T-cell (primary cell): ENCODE measurements around the gene CEP112. TPM values are rescaled to one million over a fixed set of nuclear protein-coding genes. Genes with fewer than 3 reads are reported as not detected.

Experiments
- ATAC-seq, 4 experiments: fragments of 200-7000 bp in 3 of 4; fragments of 150-1000 bp in 1 of 4; cut with Tn5 transposase; replicated peaks in 1 of 4; 1 replicate in 3 of 4; 2 replicates in 1 of 4; pipeline ENCODE4 v1.10.0; 2021; ENCODE audit warnings: moderate library complexity in 3 of 4, mild to moderate bottlenecking in 2 of 4, moderate number of reproducible peaks in 1 of 4
- CTCF ChIA-PET, 2 donors: fragments of 300-600 bp; sonication (Branson Sonifier 250); formaldehyde crosslinking; loops; one replicate each; lab custom pipeline; 2022; ENCODE audit warnings: antibody characterized with exemption in 2 of 2; lab: Charles Lee
- POLR2A ChIA-PET, 2 donors: fragments of 300-600 bp; sonication (Branson Sonifier 250); formaldehyde crosslinking; loops; one replicate each; lab custom pipeline; 2022; ENCODE audit warnings: antibody characterized with exemption in 2 of 2; lab: Charles Lee
- DNase-seq, 35 experiments: peaks; one replicate each; pipeline versions ENCODE4 v3.0.0 to v3.0.0-alpha.2; 2013 to 2023
- H3K27ac ChIP-seq: one replicate; pipeline ENCODE4 v1.5.1; 2013; ENCODE audit warnings: low read length
- H3K27me3 ChIP-seq, 2 experiments: replicated peaks in 1 of 2; 1 replicate in 1 of 2; 2 replicates in 1 of 2; pipeline versions ENCODE4 v1.6.1 to v1.7.0; 2013; ENCODE audit warnings: low read length in 1 of 2, mixed read lengths in 1 of 2; ENCODE audit not compliant: control insufficient read depth in 2 of 2, insufficient read depth in 2 of 2; ENCODE audit errors: extremely low read depth in 1 of 2
- H3K36me3 ChIP-seq, 2 donors: 1 replicate in 1 of 2; 2 replicates in 1 of 2; pipeline versions ENCODE4 v1.6.1 to v1.7.0; 2013; ENCODE audit warnings: low read length in 1 of 2; ENCODE audit not compliant: control insufficient read depth in 2 of 2, insufficient read depth in 1 of 2; ENCODE audit errors: extremely low read depth in 1 of 2
- H3K4me1 ChIP-seq, 2 experiments: 1 replicate in 1 of 2; 2 replicates in 1 of 2; pipeline versions ENCODE4 v1.6.1 to v1.7.0; 2013; ENCODE audit warnings: low read length in 2 of 2, mixed read lengths in 1 of 2; ENCODE audit not compliant: insufficient read depth in 2 of 2, control insufficient read depth in 1 of 2; ENCODE audit errors: extremely low read depth in 1 of 2
- H3K4me3 ChIP-seq, 2 donors: 1 replicate in 1 of 2; 2 replicates in 1 of 2; pipeline versions ENCODE4 v1.5.1 to v1.7.0; 2013; ENCODE audit warnings: mild to moderate bottlenecking in 2 of 2, low read length in 1 of 2, moderate library complexity in 1 of 2; ENCODE audit not compliant: control insufficient read depth in 1 of 2; ENCODE audit errors: extremely low read depth in 1 of 2
- H3K9me3 ChIP-seq: 2 replicates; pipeline ENCODE4 v1.7.0; 2013
- H3K27ac Mint-ChIP-seq, 2 donors: one replicate each; pipeline ENCODE4 v1.8.0; 2020 to 2021; ENCODE audit warnings: mild to moderate bottlenecking in 2 of 2, mixed read lengths in 2 of 2
- H3K27me3 Mint-ChIP-seq, 2 donors: one replicate each; pipeline ENCODE4 v1.8.0; 2021 to 2022; ENCODE audit warnings: mixed read lengths in 2 of 2
- H3K36me3 Mint-ChIP-seq: one replicate; pipeline ENCODE4 v1.8.0; 2021; ENCODE audit warnings: mixed read lengths
- H3K4me1 Mint-ChIP-seq, 3 donors: one replicate each; pipeline ENCODE4 v1.8.0; 2020 to 2022; ENCODE audit warnings: mixed read lengths in 3 of 3, mild to moderate bottlenecking in 1 of 3
- H3K4me3 Mint-ChIP-seq, 3 donors: one replicate each; pipeline ENCODE4 v1.8.0; 2020 to 2022; ENCODE audit warnings: mild to moderate bottlenecking in 3 of 3, mixed read lengths in 3 of 3, moderate library complexity in 3 of 3
- H3K9me3 Mint-ChIP-seq, 3 donors: one replicate each; pipeline ENCODE4 v1.8.0; 2020 to 2022; ENCODE audit warnings: mixed read lengths in 3 of 3
- WGBS: methylation state at CpG from one replicate; pipeline ENCODE4 v1.1.5; 2013; ENCODE audit warnings: missing lambda C conversion rate; ENCODE audit not compliant: insufficient coverage; 5-methylcytosine and 5-hydroxymethylcytosine counted together
- total RNA-seq, 35 experiments: library from RNA in 6 of 35; stranded (reverse) in 6 of 35; fragments of 120-200 nt in 1 of 35; gene quantifications; one replicate each; pipeline versions ENCODE4 v1.2.1 to v1.2.4 and lab custom pipeline; 2013 to 2026

The CEP112 gene
- total RNA-seq, 5 donors from 2014 or later (not counting 1 experiment from before 2014, with no cell fraction given) = 2.4 to 4.9 (median 4.5) TPM

DNA sequence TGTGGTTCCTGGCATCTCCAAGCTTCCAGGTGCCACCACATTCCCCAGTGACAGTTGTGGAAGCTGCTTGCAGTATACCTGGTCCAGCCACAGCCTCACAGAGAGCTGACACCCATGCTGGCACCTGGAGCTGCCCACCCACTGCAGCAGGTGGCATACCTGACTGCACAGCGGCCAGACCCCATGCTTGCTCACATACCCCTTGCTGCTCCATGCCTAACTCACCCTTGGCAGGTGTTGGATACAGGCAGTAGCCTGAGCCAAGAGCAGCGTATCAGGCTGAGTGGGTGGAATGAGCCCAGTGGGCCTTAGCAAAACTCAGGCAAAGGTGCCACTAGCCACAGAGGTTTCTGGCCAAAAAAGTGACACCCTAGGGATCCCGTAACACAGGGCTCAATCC, 232.3 kb downstream of the CEP112 start:
- Histone ChIP-seq H3K4me3 (no peak overlapping the region), H3K27me3 (no peaks in the 10 kb centered on the region), H3K27ac (no peak overlapping the region), H3K9me3 (no peaks in the 10 kb centered on the region), H3K4me1 (no peaks in the 10 kb centered on the region), H3K36me3 (no peaks in the 10 kb centered on the region)
- Mint-ChIP-seq H3K36me3 (no peaks in the 10 kb centered on the region), H3K4me3 (no peak overlapping the region), H3K27me3 (peaks cover 0 to 3% of the 10 kb centered on the region in 2 donors), H3K27ac (no peak overlapping the region), H3K9me3 (peaks cover 6 to 18% (median 13%) of the 10 kb centered on the region in 3 donors), H3K4me1 (no peaks in the 10 kb centered on the region)
- WGBS = 88% methylated on average over 2 of the region's 3 CpGs
- DNase-seq (no peak), ATAC-seq (no peak)
- ChIA-PET POLR2A (interaction anchor here in 1 of 2 donors (0.6 kb wide), 1 partner anchor 91 kb away, joined by 3 read pairs; no protein-coding TSS in a partner anchor), CTCF (no interaction called here)

DNA sequence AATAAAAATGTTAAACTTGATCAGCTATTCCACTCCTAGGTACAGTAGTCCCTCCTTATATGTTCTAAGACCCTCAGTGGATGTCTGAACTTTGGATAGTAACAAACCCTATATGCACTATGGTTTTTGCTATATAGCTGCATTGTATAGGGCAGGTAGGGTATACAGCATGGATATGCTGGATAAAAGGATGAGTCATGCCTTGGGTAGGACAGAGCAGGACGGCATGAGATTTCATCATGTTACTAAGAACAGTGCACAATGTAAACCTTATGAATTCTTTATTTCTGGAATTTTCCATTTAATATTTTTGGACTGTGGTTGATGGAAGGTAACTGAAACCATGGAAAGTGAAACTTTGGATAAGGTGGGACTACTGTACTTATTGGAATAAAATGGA, 235.1 kb downstream of the CEP112 start:
- Histone ChIP-seq H3K4me3 (no peak overlapping the region), H3K9me3 (no peaks in the 10 kb centered on the region), H3K27me3 (peaks cover 0 to 5% of the 10 kb centered on the region in 2 experiments), H3K27ac (no peak overlapping the region), H3K36me3 (no peaks in the 10 kb centered on the region), H3K4me1 (no peaks in the 10 kb centered on the region)
- Mint-ChIP-seq H3K36me3 (peaks cover 12% of the 10 kb centered on the region), H3K4me1 (no peaks in the 10 kb centered on the region), H3K27me3 (no peaks in the 10 kb centered on the region), H3K27ac (no peak overlapping the region), H3K9me3 (peaks cover 0 to 18% (median 12%) of the 10 kb centered on the region in 3 donors), H3K4me3 (no peak overlapping the region)
- ChIA-PET CTCF (interaction anchor here in 1 of 2 donors (0.6 kb wide), 1 partner anchor 38 kb away, joined by 5 read pairs; no protein-coding TSS in a partner anchor), POLR2A (no interaction called here)
- ATAC-seq = no peak
- no CpG with 5 or more reads among the region's 1 CpG for WGBS
- DNase-seq = no peak

DNA sequence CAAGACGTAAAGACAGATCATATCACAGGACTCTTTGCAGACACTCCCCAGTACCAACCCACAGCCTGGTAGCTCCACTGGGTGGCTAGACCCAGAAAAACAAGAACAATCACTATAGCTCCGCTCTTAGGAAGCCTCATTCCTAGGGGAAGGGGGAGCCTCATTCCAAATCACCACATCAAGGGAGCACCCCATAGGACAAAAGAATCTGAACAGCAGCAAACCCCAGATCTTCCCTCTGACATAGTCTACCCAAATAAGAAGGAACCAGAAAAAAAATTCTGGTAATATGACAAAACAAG, 237.8 kb downstream of the CEP112 start:
- no peaks in the 10 kb centered on the region for H3K36me3 ChIP-seq
- ATAC-seq = no peak
- 80% methylated on average over 1 of the region's 2 CpGs for WGBS
- no peak overlapping the region for H3K27ac ChIP-seq
- H3K4me1 ChIP-seq = no peaks in the 10 kb centered on the region
- DNase-seq = no peak
- H3K27me3 ChIP-seq = peaks cover 0 to 5% of the 10 kb centered on the region in 2 experiments
- no peak overlapping the region for H3K4me3 ChIP-seq
- ChIA-PET CTCF (no interaction called here), POLR2A (no interaction called here)
- peaks cover 12% of the 10 kb centered on the region for H3K36me3 Mint-ChIP-seq
- no peaks in the 10 kb centered on the region for H3K9me3 ChIP-seq
- no peaks in the 10 kb centered on the region for H3K27me3 Mint-ChIP-seq
- H3K27ac Mint-ChIP-seq = no peak overlapping the region
- no peaks in the 10 kb centered on the region for H3K4me1 Mint-ChIP-seq
- H3K9me3 Mint-ChIP-seq = peaks cover 0 to 17% (median 12%) of the 10 kb centered on the region in 3 donors
- H3K4me3 Mint-ChIP-seq = no peak overlapping the region

DNA sequence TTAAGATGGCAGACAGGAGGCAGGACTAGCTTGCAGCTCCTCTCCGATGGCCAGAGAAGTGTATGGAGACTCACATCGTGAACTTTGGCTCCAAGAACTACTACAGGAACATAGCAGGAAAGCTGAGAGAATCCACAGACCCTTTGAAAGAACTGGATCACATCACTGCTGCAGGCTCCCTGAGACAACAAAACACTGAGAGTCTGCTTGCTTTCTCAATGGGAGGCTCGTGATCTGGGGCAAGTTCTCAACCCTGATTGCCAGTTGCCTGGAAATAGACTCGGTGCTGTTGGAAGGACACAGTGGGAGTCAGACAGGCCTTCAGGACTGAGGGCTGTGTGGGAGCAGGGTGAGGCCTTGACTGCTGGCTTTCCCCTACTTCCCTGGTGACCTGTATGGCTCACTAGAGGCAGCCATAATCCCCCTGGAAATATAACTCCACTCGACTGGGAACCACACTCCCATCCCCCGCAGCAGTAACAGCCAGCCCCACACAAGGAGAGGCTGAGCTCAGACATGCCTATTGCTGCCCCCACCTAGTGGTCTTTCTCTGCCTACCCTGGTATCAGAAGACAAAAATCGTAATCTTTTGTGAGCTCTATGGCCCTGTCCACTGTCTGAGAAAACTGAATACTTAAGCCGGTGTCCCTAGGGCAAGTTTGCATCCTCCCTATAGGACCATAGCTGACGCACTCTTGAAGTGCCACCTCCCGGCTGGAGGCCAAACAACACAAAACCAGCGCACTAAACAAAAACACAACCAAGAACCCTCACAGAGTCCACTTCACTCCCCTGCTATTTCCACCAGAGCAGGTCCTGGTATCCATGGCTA, 238.4 kb downstream of the CEP112 start:
- Histone ChIP-seq H3K27me3 (peaks cover 0 to 5% of the 10 kb centered on the region in 2 experiments), H3K36me3 (no peaks in the 10 kb centered on the region), H3K27ac (no peak overlapping the region), H3K9me3 (no peaks in the 10 kb centered on the region), H3K4me3 (no peak overlapping the region), H3K4me1 (no peaks in the 10 kb centered on the region)
- peaks cover 0 to 17% (median 12%) of the 10 kb centered on the region in 3 donors for H3K9me3 Mint-ChIP-seq
- H3K4me3 Mint-ChIP-seq = no peak overlapping the region
- 84% methylated on average over 10 of the region's 11 CpGs for WGBS
- ATAC-seq = no peak
- H3K27ac Mint-ChIP-seq = no peak overlapping the region
- no peak for DNase-seq
- H3K36me3 Mint-ChIP-seq = peaks cover 12% of the 10 kb centered on the region
- ChIA-PET POLR2A (interaction anchor here in 1 of 2 donors (0.7 kb wide), 1 partner anchor 998 kb away, joined by 3 read pairs; no protein-coding TSS in a partner anchor), CTCF (no interaction called here)
- H3K4me1 Mint-ChIP-seq = no peaks in the 10 kb centered on the region
- H3K27me3 Mint-ChIP-seq = no peaks in the 10 kb centered on the region

DNA sequence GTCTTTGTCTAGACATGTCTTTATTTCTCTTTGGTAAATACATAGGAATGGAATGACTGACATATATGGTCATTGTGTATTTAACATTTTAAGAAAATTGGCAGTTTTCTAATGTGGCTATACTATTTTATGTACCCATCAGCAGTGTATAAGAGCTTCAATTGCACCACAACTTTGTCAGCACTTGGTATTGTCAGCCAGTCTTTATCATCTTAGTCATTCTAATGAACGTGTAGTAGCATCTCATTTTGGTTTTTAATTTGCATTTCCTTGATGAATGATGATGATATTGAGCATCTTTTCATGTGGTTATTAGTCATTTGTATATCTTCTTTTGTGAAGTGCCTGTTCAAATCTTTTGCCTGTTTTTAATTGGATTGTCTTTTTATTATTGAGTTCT, 239.3 kb downstream of the CEP112 start:
- no peaks in the 10 kb centered on the region for H3K36me3 ChIP-seq
- Mint-ChIP-seq H3K27me3 (no peaks in the 10 kb centered on the region), H3K27ac (no peak overlapping the region), H3K9me3 (peaks cover 0 to 17% (median 12%) of the 10 kb centered on the region in 3 donors), H3K4me1 (no peaks in the 10 kb centered on the region), H3K36me3 (peaks cover 12% of the 10 kb centered on the region), H3K4me3 (no peak overlapping the region)
- ChIA-PET POLR2A (no interaction called here), CTCF (interaction anchor here in 1 of 2 donors (1.2 kb wide), 1 partner anchor 10 kb away, joined by 3 read pairs; no protein-coding TSS in a partner anchor)
- DNase-seq (no peak), ATAC-seq (no peak)
- no peaks in the 10 kb centered on the region for H3K4me1 ChIP-seq
- H3K4me3 ChIP-seq = no peak overlapping the region
- H3K9me3 ChIP-seq = no peaks in the 10 kb centered on the region
- no CpG with 5 or more reads among the region's 1 CpG for WGBS
- H3K27me3 ChIP-seq = peaks cover 0 to 5% of the 10 kb centered on the region in 2 experiments
- no peak overlapping the region for H3K27ac ChIP-seq

DNA sequence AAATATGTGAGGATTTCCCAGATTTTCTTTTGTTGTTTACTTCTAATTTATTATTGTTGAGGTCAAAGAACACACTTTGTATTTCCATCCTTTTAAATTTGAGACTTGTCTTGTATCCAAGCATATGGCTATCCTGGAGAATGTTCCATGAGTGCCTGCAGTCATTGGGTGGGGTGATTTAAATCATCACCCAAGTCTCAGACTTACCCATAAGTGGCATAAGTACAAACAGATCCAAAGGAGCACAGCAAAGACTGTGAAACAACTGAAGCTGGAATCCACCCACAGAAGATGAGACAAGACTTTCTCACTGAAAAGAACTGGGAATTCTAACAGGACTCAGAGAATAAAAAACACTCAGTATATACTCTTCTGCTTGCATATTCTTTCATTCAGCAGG, 239.9 kb downstream of the CEP112 start:
- H3K4me1 Mint-ChIP-seq = no peaks in the 10 kb centered on the region
- H3K27me3 ChIP-seq = peaks cover 0 to 5% of the 10 kb centered on the region in 2 experiments
- no peak overlapping the region for H3K4me3 Mint-ChIP-seq
- no peak overlapping the region for H3K27ac ChIP-seq
- H3K36me3 ChIP-seq = no peaks in the 10 kb centered on the region
- H3K4me1 ChIP-seq = no peaks in the 10 kb centered on the region
- H3K27ac Mint-ChIP-seq = no peak overlapping the region
- no peak overlapping the region for H3K4me3 ChIP-seq
- no peaks in the 10 kb centered on the region for H3K9me3 ChIP-seq
- H3K27me3 Mint-ChIP-seq = no peaks in the 10 kb centered on the region
- H3K9me3 Mint-ChIP-seq = peaks cover 0 to 14% (median 8%) of the 10 kb centered on the region in 3 donors
- POLR2A ChIA-PET = no interaction called here
- CTCF ChIA-PET = interaction anchor here in 1 of 2 donors (1.2 kb wide), 1 partner anchor 9 kb away, joined by 3 read pairs; no protein-coding TSS in a partner anchor
- H3K36me3 Mint-ChIP-seq = peaks cover 12% of the 10 kb centered on the region
- ATAC-seq (no peak), DNase-seq (no peak)
